Fibroblast of the aortic adventitia (primary cell): Measurements from ENCODE around the gene PHACTR3. TPM values are rescaled to one million over a fixed set of nuclear protein-coding genes. Genes with fewer than 3 reads are reported as not detected.

Experiments used
- DNase-seq: peaks from one replicate; pipeline ENCODE4 v3.0.0-alpha.2; 2010; ENCODE audit warnings: low read depth
- H3K4me3 ChIP-seq: 2 replicates; pipeline ENCODE4 v1.5.1; 2011; ENCODE audit warnings: low read depth, mild to moderate bottlenecking, control low read depth, low read length, moderate library complexity
- CTCF ChIP-seq: IDR thresholded peaks from 2 replicates; pipeline ENCODE4 v1.5.1; 2011; ENCODE audit warnings: mild to moderate bottlenecking, low read length, control low read depth, inconsistent platforms; ENCODE audit not compliant: insufficient read depth
- total RNA-seq: library from RNA; depleted of rRNA; stranded (reverse); fragments of >200 nt; gene quantifications from 2 replicates; pipeline ENCODE4 v1.2.3, GENCODE V29; 2012; ENCODE audit warnings: low replicate concordance

The PHACTR3 gene
- total RNA-seq, 1 donor = not detected

GRCh38 chr20:59729506-59729905 lies 125.2 kb downstream of the PHACTR3 start:
- no peak overlapping the region for H3K4me3 ChIP-seq
- DNase-seq = no peak
- TF ChIP-seq CTCF = no peak

- no peak for DNase-seq
- no peak overlapping the region for H3K4me3 ChIP-seq
- no peak for TF ChIP-seq CTCF
Observed at GRCh38 chr20:59730722-59731121, 126.4 kb downstream of the PHACTR3 start.

GRCh38 chr20:59731376-59731775 lies 127.0 kb downstream of the PHACTR3 start:
- no peak overlapping the region for H3K4me3 ChIP-seq
- no peak for TF ChIP-seq CTCF
- DNase-seq = no peak

GRCh38 chr20:59733351-59733750 lies 129.0 kb downstream of the PHACTR3 start:
- no peak for TF ChIP-seq CTCF
- DNase-seq = no peak
- H3K4me3 ChIP-seq = no peak overlapping the region

GRCh38 chr20:59735486-59735885 lies 131.1 kb downstream of the PHACTR3 start:
- TF ChIP-seq CTCF = no peak
- no peak overlapping the region for H3K4me3 ChIP-seq
- DNase-seq = no peak

- no peak for DNase-seq
- no peak for TF ChIP-seq CTCF
- no peak overlapping the region for H3K4me3 ChIP-seq
Observed at GRCh38 chr20:59735917-59736316, 131.6 kb downstream of the PHACTR3 start.

DNA sequence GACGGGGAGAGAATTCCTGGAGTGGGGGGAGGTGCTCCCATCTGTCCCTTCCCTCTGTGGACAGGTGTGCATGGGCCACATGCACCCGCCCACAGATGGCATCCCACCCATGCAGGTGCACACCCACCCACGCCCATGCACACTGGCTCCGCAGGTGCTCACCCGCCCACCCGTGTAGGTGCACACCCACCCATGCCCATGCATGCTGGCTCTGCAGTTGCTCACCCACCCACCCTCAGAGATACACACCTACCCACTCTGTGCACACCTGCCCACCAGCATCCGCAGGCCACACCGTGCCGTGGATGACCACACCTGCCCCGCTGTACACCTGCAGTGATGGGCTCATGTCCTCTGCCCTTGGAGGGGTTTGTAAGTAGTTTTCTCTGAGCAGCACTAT lies 132.0 kb downstream of the PHACTR3 start:
- no peak overlapping the region for H3K4me3 ChIP-seq
- DNase-seq = no peak
- TF ChIP-seq CTCF = no peak
